ENCODE measurements around the gene INPP4A.

The INPP4A gene

GRCh38 chr2:98583276-98583675 lies 138.6 kb downstream of the INPP4A start:
- Histone ChIP-seq H3K4me1 (ENCODE audit: control insufficient read depth in 1 of 2, insufficient read depth in 1 of 2, low read depth in 1 of 2, low read length in 1 of 2) (no peaks in the 10 kb centered on the region), H3K9me3 (no peaks in the 10 kb centered on the region), H3K36me3 (peaks cover 95% of the 10 kb centered on the region), H3K27ac (no peak overlapping the region), H3K27me3 (no peaks in the 10 kb centered on the region), H3K4me3 (ENCODE audit: low read depth in 1 of 2, low read length in 1 of 2) (no peak overlapping the region)
- TF ChIP-seq CTCF (IDR thresholded peaks at IDR 0.05), result no peak

- Histone ChIP-seq H3K27me3 (no peaks in the 10 kb centered on the region), H3K4me1 (ENCODE audit: control insufficient read depth in 1 of 2, insufficient read depth in 1 of 2, low read depth in 1 of 2, low read length in 1 of 2) (no peaks in the 10 kb centered on the region), H3K9me3 (no peaks in the 10 kb centered on the region), H3K4me3 (ENCODE audit: low read depth in 1 of 2, low read length in 1 of 2) (no peak overlapping the region), H3K36me3 (peaks cover 95% of the 10 kb centered on the region), H3K27ac (no peak overlapping the region)
- TF ChIP-seq CTCF (IDR thresholded peaks at IDR 0.05), result no peak
Observed at GRCh38 chr2:98583816-98584618, 139.4 kb downstream of the INPP4A start.

- Histone ChIP-seq H3K4me3 (ENCODE audit: low read depth in 1 of 2, low read length in 1 of 2) (no peak overlapping the region), H3K4me1 (ENCODE audit: control insufficient read depth in 1 of 2, insufficient read depth in 1 of 2, low read depth in 1 of 2, low read length in 1 of 2) (no peaks in the 10 kb centered on the region), H3K9me3 (no peaks in the 10 kb centered on the region), H3K27me3 (no peaks in the 10 kb centered on the region), H3K27ac (no peak overlapping the region), H3K36me3 (peaks cover 93% of the 10 kb centered on the region)
- no peak for TF ChIP-seq CTCF (IDR thresholded peaks at IDR 0.05)
Observed at GRCh38 chr2:98585386-98585785, 140.7 kb downstream of the INPP4A start.

- Histone ChIP-seq H3K27ac (no peak overlapping the region), H3K4me1 (ENCODE audit: control insufficient read depth in 1 of 2, insufficient read depth in 1 of 2, low read depth in 1 of 2, low read length in 1 of 2) (no peaks in the 10 kb centered on the region), H3K36me3 (peaks cover 95% of the 10 kb centered on the region), H3K27me3 (no peaks in the 10 kb centered on the region), H3K9me3 (no peaks in the 10 kb centered on the region), H3K4me3 (ENCODE audit: low read depth in 1 of 2, low read length in 1 of 2) (no peak overlapping the region)
- TF ChIP-seq CTCF (IDR thresholded peaks at IDR 0.05), result no peak
Observed at GRCh38 chr2:98586551-98587140, 142.0 kb downstream of the INPP4A start.

GRCh38 chr2:98588880-98589431 lies 144.3 kb downstream of the INPP4A start:
- H3K27ac ChIP-seq, result no peak overlapping the region
- no peaks in the 10 kb centered on the region for H3K9me3 ChIP-seq
- TF ChIP-seq CTCF (IDR thresholded peaks at IDR 0.05), result no peak

More at GRCh38 chr2:98588880-98589431, 144.3 kb downstream of the INPP4A start:
- H3K4me1 ChIP-seq (ENCODE audit: control insufficient read depth in 1 of 2, insufficient read depth in 1 of 2, low read depth in 1 of 2, low read length in 1 of 2), result no peaks in the 10 kb centered on the region
- no peak overlapping the region for H3K4me3 ChIP-seq (ENCODE audit: low read depth in 1 of 2, low read length in 1 of 2)
- H3K27me3 ChIP-seq, result no peaks in the 10 kb centered on the region
- H3K36me3 ChIP-seq, result peaks cover 94% of the 10 kb centered on the region

All from neutrophil (primary cell).